GM23248 (cell line): Measurements from ENCODE around the gene GASK1A. TPM values are rescaled to one million over a fixed set of nuclear protein-coding genes. Genes with fewer than 3 reads are reported as not detected.

Experiments used
- DNase-seq: peaks from one replicate; pipeline ENCODE4 v3.0.0-alpha.2; 2015
- H2AFZ ChIP-seq: fragments of 200-600 bp; sonication (generic); 2 replicates; pipeline ENCODE4 v1.6.1; 2016; ENCODE audit warnings: antibody characterized with exemption
- H3F3A ChIP-seq: fragments of 200-600 bp; sonication (generic); 2 replicates; pipeline ENCODE4 v1.6.1; 2016; ENCODE audit warnings: mild to moderate bottlenecking, antibody characterized with exemption, mixed run types; ENCODE audit not compliant: insufficient read depth
- H3K27ac ChIP-seq: fragments of 200-600 bp; sonication (generic); 2 replicates; pipeline ENCODE4 v1.5.1; 2016; ENCODE audit warnings: mild to moderate bottlenecking
- H3K27me3 ChIP-seq: fragments of 200-600 bp; sonication (generic); replicated peaks from 2 replicates; pipeline ENCODE4 v1.6.1; 2016; ENCODE audit warnings: mild to moderate bottlenecking; ENCODE audit not compliant: insufficient read depth
- H3K36me3 ChIP-seq: fragments of 200-600 bp; sonication (generic); 2 replicates; pipeline ENCODE4 v1.6.1; 2016; ENCODE audit warnings: low read depth, mild to moderate bottlenecking
- H3K4me1 ChIP-seq: fragments of 200-600 bp; sonication (generic); 2 replicates; pipeline ENCODE4 v1.6.1; 2016; ENCODE audit warnings: mild to moderate bottlenecking; ENCODE audit not compliant: insufficient read depth
- H3K4me2 ChIP-seq: fragments of 200-600 bp; sonication (generic); one replicate; pipeline ENCODE4 v1.6.1; 2016; ENCODE audit warnings: mild to moderate bottlenecking; ENCODE audit not compliant: unreplicated experiment
- H3K4me3 ChIP-seq: fragments of 200-600 bp; sonication (generic); 2 replicates; pipeline ENCODE4 v1.5.1; 2016; ENCODE audit warnings: mild to moderate bottlenecking
- H3K79me2 ChIP-seq: fragments of 200-600 bp; sonication (generic); 2 replicates; pipeline ENCODE4 v1.6.1; 2016; ENCODE audit warnings: mild to moderate bottlenecking; ENCODE audit not compliant: insufficient read depth
- H3K9ac ChIP-seq: fragments of 200-600 bp; sonication (generic); 2 replicates; pipeline ENCODE4 v1.6.1; 2016; ENCODE audit warnings: mild to moderate bottlenecking
- H3K9me2 ChIP-seq: fragments of 200-600 bp; sonication (generic); 2 replicates; pipeline ENCODE4 v1.6.1; 2016; ENCODE audit warnings: mixed run types, mild to moderate bottlenecking, moderate library complexity; ENCODE audit not compliant: insufficient read depth
- H3K9me3 ChIP-seq: fragments of 200-600 bp; sonication (generic); one replicate; pipeline ENCODE4 v1.6.1; 2017; ENCODE audit warnings: low read depth
- H4K20me1 ChIP-seq: fragments of 200-600 bp; sonication (generic); 2 replicates; pipeline ENCODE4 v1.6.0; 2016; ENCODE audit not compliant: insufficient read depth
- EZH2 ChIP-seq: fragments of 200-600 bp; sonication (generic); IDR thresholded peaks from 2 replicates; pipeline ENCODE4 v1.6.1; 2018; ENCODE audit warnings: antibody characterized with exemption, mild to moderate bottlenecking; ENCODE audit not compliant: insufficient read depth, poor library complexity, severe bottlenecking
- EZH2phosphoT487 ChIP-seq: fragments of 200-600 bp; sonication (generic); IDR thresholded peaks from 2 replicates; pipeline ENCODE4 v1.6.1; 2018; ENCODE audit warnings: antibody characterized with exemption, moderate library complexity, mild to moderate bottlenecking, low read depth; ENCODE audit not compliant: insufficient read depth
- WGBS, 2 experiments: methylation state at CpG; one replicate each; pipeline ENCODE4 v1.1.6; 2015 to 2017; ENCODE audit warnings: low lambda C conversion rate in 2 of 2, low coverage in 1 of 2; ENCODE audit errors: missing lambda C conversion rate in 2 of 2; 5-methylcytosine and 5-hydroxymethylcytosine counted together
- in situ Hi-C: fragments of 300-500 bp; cut with MboI; formaldehyde crosslinking; loops from 2 replicates; pipeline ENCODE4 v1.15.0; 2020
- polyA plus RNA-seq: library from polyadenylated mRNA; unstranded; fragments of >200 nt; fragmentation: Nextera tagmentation; extraction: Ambion mirVana; gene quantifications from 2 replicates; pipeline ENCODE4 v1.2.1, GENCODE V29; 2016
- total RNA-seq: library from RNA; depleted of rRNA; stranded (reverse); fragments of >200 nt; shearing (Covaris generic); gene quantifications from 2 replicates; pipeline ENCODE4 v1.2.3, GENCODE V29; 2014

GASK1A gene
- total and polyA plus RNA-seq, 2 experiments from 2014 or later, result 0.08 to 1.8 TPM

DNA sequence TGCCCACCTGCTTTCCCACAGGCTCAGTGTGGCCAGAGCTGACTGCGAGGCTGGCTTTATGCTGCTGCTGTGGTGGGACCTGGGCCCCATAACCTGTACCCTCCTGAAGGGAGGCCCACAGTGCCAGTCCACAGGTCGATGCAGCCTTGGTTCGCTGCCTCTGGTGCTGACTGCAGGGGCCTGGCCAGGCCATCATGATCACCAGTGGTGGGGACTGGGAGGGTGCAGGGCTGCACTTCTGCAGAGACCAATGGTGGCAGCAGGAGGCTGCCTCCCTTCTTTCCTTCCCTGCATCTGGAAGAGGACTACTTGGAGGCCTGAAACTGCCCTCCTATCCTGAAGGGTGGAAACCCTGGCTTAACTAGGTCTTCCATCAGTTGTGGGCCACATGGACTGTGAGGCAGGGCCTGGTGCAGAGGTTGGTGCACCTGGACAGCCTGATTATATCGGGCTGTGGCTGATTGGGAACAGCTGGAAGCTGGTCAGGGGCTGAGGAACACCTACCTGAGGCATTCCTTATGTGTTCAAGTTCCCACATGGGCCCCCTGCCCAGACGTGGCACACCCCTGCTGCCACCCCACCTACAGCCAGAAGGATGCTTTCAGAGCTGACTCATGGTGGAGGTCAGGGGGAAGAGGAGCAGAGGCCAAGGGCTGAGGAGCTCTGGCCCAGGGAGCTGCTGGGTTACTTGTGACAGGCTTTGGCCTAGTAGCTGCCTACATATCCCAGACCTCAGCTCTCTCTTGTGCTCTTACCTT is 97.0 kb downstream of the GASK1A start:
- Histone ChIP-seq H3K4me3 (no peak overlapping the region), H3K9ac (no peak overlapping the region), H3K4me1 (no peaks in the 10 kb centered on the region), H3K27me3 (no peaks in the 10 kb centered on the region), H3F3A (no peaks in the 10 kb centered on the region), H3K9me2 (no peaks in the 10 kb centered on the region), H3K9me3 (no peaks in the 10 kb centered on the region), H4K20me1 (no peaks in the 10 kb centered on the region), H2AFZ (no peak overlapping the region), H3K36me3 (no peaks in the 10 kb centered on the region), H3K79me2 (no peaks in the 10 kb centered on the region), H3K27ac (no peak overlapping the region), H3K4me2 (no peak overlapping the region)
- TF ChIP-seq EZH2phosphoT487 (no peak), EZH2 (no peak)
- WGBS, 2 experiments, result 48 to 59% methylated on average over 5 of the region's 5 CpGs
- in situ Hi-C loops, result no loop called here
- DNase-seq, result no peak

DNA sequence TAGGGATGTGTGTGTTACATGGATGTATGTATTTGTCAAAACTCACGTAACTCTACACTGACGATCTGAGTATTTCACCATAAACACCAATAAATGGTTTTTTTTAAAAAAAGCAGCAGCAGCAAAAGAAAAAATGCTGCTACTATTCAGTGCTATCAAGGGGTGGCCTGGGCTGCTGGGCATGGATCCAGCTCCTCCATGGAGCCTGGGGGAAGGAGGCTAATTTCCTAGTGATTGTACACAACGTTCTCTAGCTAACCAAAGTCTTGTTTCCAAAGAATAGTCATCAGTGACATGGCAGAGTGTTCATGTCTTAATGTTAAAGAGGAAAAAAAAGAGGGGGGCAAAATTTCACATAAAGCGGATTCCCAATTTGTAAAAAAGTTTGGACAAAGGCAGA is 97.7 kb downstream of the GASK1A start:
- no peak overlapping the region for H3K4me3 ChIP-seq
- no peak overlapping the region for H3K4me2 ChIP-seq
- no peaks in the 10 kb centered on the region for H3K27me3 ChIP-seq
- no peaks in the 10 kb centered on the region for H3K79me2 ChIP-seq
- no peak for DNase-seq
- no peaks in the 10 kb centered on the region for H3K36me3 ChIP-seq
- 76 to 78% methylated on average over 4 of the region's 4 CpGs for WGBS, 2 experiments
- no peaks in the 10 kb centered on the region for H3F3A ChIP-seq
- H3K4me1 ChIP-seq, result no peaks in the 10 kb centered on the region
- in situ Hi-C loops, result no loop called here
- no peak overlapping the region for H2AFZ ChIP-seq
- no peaks in the 10 kb centered on the region for H3K9me3 ChIP-seq
- no peaks in the 10 kb centered on the region for H3K9me2 ChIP-seq
- H4K20me1 ChIP-seq, result no peaks in the 10 kb centered on the region
- H3K27ac ChIP-seq, result no peak overlapping the region
- TF ChIP-seq EZH2, result no peak
- no peak for TF ChIP-seq EZH2phosphoT487
- H3K9ac ChIP-seq, result no peak overlapping the region

DNA sequence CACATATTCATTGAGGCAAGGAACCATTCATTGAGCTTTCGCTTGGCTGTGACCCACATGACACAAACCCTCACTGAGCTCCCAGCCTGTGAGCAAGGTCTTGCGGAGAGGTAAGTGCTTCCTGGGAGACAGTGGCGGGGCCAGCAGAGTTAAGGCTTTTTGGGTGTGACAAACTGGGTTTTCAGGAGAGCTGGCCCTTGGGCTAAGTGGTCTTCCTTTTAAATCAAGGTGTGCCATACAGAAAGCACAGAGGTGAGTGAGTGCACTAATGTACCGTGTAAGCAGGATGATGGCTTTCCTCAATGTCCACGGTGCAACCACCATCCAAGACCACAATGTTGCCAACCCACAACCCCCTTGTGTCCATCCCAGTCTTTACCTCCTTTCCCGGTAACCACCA is 98.2 kb downstream of the GASK1A start:
- H3F3A ChIP-seq, result no peaks in the 10 kb centered on the region

DNA sequence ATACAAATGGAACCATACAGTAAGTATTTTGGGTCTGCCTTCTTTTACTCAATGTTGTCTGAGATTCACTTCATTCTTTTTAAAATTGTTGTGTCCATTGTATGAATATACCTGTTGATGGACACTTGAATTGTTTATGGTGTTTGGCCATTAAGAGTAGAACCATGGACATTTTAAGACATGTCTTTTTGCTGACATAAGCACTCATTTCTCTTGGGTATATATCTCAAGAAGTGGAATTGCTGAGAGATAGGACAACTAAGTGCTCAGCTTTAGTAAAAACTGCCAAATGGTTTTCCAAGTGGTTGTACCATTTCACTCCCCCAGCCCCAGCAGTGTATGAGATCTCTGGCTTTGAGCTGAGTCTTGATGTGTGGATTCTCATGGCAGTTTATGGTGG is 98.6 kb downstream of the GASK1A start:
- no peaks in the 10 kb centered on the region for H3K9me3 ChIP-seq
- no peaks in the 10 kb centered on the region for H3K27me3 ChIP-seq
- no peaks in the 10 kb centered on the region for H3K36me3 ChIP-seq
- no peak for TF ChIP-seq EZH2
- no peak for TF ChIP-seq EZH2phosphoT487
- H3K9ac ChIP-seq, result no peak overlapping the region
- no peak overlapping the region for H2AFZ ChIP-seq
- no peaks in the 10 kb centered on the region for H4K20me1 ChIP-seq
- in situ Hi-C loops, result no loop called here
- H3K4me3 ChIP-seq, result no peak overlapping the region
- H3F3A ChIP-seq, result no peaks in the 10 kb centered on the region
- no peak for DNase-seq
- no peak overlapping the region for H3K27ac ChIP-seq
- H3K9me2 ChIP-seq, result no peaks in the 10 kb centered on the region
- no peak overlapping the region for H3K4me2 ChIP-seq
- H3K4me1 ChIP-seq, result no peaks in the 10 kb centered on the region
- H3K79me2 ChIP-seq, result no peaks in the 10 kb centered on the region

More for the DNA sequence above, 98.2 kb downstream of the GASK1A start:
- H3K36me3 ChIP-seq, result no peaks in the 10 kb centered on the region
- in situ Hi-C loops, result no loop called here
- 94 to 95% methylated on average over 6 of the region's 6 CpGs for WGBS, 2 experiments
- no peak overlapping the region for H3K27ac ChIP-seq
- no peak overlapping the region for H2AFZ ChIP-seq
- no peaks in the 10 kb centered on the region for H4K20me1 ChIP-seq
- no peaks in the 10 kb centered on the region for H3K9me2 ChIP-seq
- H3K9me3 ChIP-seq, result no peaks in the 10 kb centered on the region
- no peak overlapping the region for H3K9ac ChIP-seq
- H3K4me3 ChIP-seq, result no peak overlapping the region
- H3K4me1 ChIP-seq, result no peaks in the 10 kb centered on the region
- TF ChIP-seq EZH2 (no peak), EZH2phosphoT487 (no peak)
- H3K4me2 ChIP-seq, result no peak overlapping the region
- no peaks in the 10 kb centered on the region for H3K79me2 ChIP-seq
- H3K27me3 ChIP-seq, result no peaks in the 10 kb centered on the region
- no peak for DNase-seq
